H4 (cell line): ENCODE measurements around the gene SLC15A4. TPM values are rescaled to one million over a fixed set of nuclear protein-coding genes. Genes with fewer than 3 reads are reported as not detected.

Experiments used
- DNase-seq: peaks from one replicate; pipeline ENCODE4 v3.0.0-alpha.2; 2015; ENCODE audit warnings: low spot score
- total RNA-seq: library from RNA; depleted of rRNA; stranded (reverse); fragments of >200 nt; shearing (Covaris generic); gene quantifications from 2 replicates; pipeline ENCODE4 v1.2.3, GENCODE V29; 2014

SLC15A4 gene
- total RNA-seq, 1 experiment from 2014 or later = 14.6 TPM

GRCh38 chr12:128794661-128795529 lies 28.9 kb downstream of the SLC15A4 start:
- no peak for DNase-seq

GRCh38 chr12:128793701-128794100 lies 30.1 kb downstream of the SLC15A4 start:
- no peak for DNase-seq

GRCh38 chr12:128792881-128793280 lies 30.9 kb downstream of the SLC15A4 start:
- no peak for DNase-seq

- no peak for DNase-seq
Measured at GRCh38 chr12:128792398-128792797, 31.4 kb downstream of the SLC15A4 start.

- no peak for DNase-seq
Measured at GRCh38 chr12:128791395-128792322, 32.1 kb downstream of the SLC15A4 start.

GRCh38 chr12:128790653-128791373 lies 32.9 kb downstream of the SLC15A4 start:
- DNase-seq = no peak

GRCh38 chr12:128790221-128790620 lies 33.5 kb downstream of the SLC15A4 start:
- DNase-seq = no peak

- no peak for DNase-seq
Measured at GRCh38 chr12:128789356-128789929, 34.3 kb downstream of the SLC15A4 start.

GRCh38 chr12:128787827-128788226 lies 35.9 kb downstream of the SLC15A4 start:
- no peak for DNase-seq

- DNase-seq = no peak
Measured at GRCh38 chr12:128786741-128787391, 36.9 kb downstream of the SLC15A4 start.

GRCh38 chr12:128784030-128784760 lies 39.6 kb downstream of the SLC15A4 start:
- no peak for DNase-seq

GRCh38 chr12:128783129-128783574 lies 40.6 kb downstream of the SLC15A4 start:
- peak; percentile 28 for DNase-seq

- DNase-seq = no peak
Measured at GRCh38 chr12:128779901-128780300, 43.9 kb downstream of the SLC15A4 start.

GRCh38 chr12:128772249-128772648 lies 51.5 kb downstream of the SLC15A4 start:
- DNase-seq = no peak

GRCh38 chr12:128771681-128772080 lies 52.1 kb downstream of the SLC15A4 start:
- DNase-seq = no peak

GRCh38 chr12:128767518-128767917 lies 56.2 kb downstream of the SLC15A4 start:
- no peak for DNase-seq

- no peak for DNase-seq
Measured at GRCh38 chr12:128766738-128767501, 56.8 kb downstream of the SLC15A4 start.

GRCh38 chr12:128763395-128763794 lies 60.4 kb downstream of the SLC15A4 start:
- DNase-seq = no peak

GRCh38 chr12:128761379-128761790 lies 62.4 kb downstream of the SLC15A4 start:
- DNase-seq = no peak
